Measurements from ENCODE around the gene BAG5.
"Not testable (repeated sequence)": the region's sequence is repeated elsewhere in the genome, so short reads cannot be mapped to it uniquely, and the experiment has no call there.

The BAG5 gene

GRCh38 chr14:103562429-103563225, at the start of gene BAG5, which contains the start of gene COA8:
TSS of gene BAG5 (minus strand) at chr14:103562657. CDS start at chr14:103561164, 1,493 bp downstream.
TSS of gene COA8 (plus strand) at chr14:103562960. CDS start at chr14:103563002, 42 bp downstream.
- Histone ChIP-seq H3K27me3 (ENCODE audit: insufficient read depth, low read length) (no peaks in the 10 kb centered on the region), H3K36me3 (ENCODE audit: insufficient read depth, low read depth, low read length) (peaks cover 26% of the 10 kb centered on the region), H3K9ac (ENCODE audit: low read depth, low read length) (peak within 1 kb of the TSS; percentile 71), H3K4me1 (ENCODE audit: insufficient read depth, low read length) (0 out of 2 replicates have a peak, but pooled peaks cover 3% of the 10 kb centered on the region), H3K27ac (ENCODE audit: low read length) (peak within 1 kb of the TSS; percentile 62), H3K4me3 (ENCODE audit: low read length) (peak within 1 kb of the TSS; percentile 84), H3K9me3 (ENCODE audit: insufficient read depth, low read depth, low read length) (no peaks in the 10 kb centered on the region)

- Histone ChIP-seq H3K9ac (ENCODE audit: low read depth, low read length) (no peak overlapping the region), H3K27ac (ENCODE audit: low read length) (no peak overlapping the region), H3K9me3 (ENCODE audit: insufficient read depth, low read depth, low read length) (peaks cover 12% of the 10 kb centered on the region), H3K4me1 (ENCODE audit: insufficient read depth, low read length) (no peaks in the 10 kb centered on the region), H3K36me3 (ENCODE audit: insufficient read depth, low read depth, low read length) (no peaks in the 10 kb centered on the region), H3K4me3 (ENCODE audit: low read length) (no peak overlapping the region), H3K27me3 (ENCODE audit: insufficient read depth, low read length) (peaks cover 22% of the 10 kb centered on the region)
These were observed 48.8 kb upstream of the BAG5 start for GRCh38 chr14:103611215-103611614.

- H3K27ac ChIP-seq (ENCODE audit: low read length); H3K36me3 ChIP-seq (ENCODE audit: insufficient read depth, low read depth, low read length); H3K4me3 ChIP-seq (ENCODE audit: low read length); H3K9ac ChIP-seq (ENCODE audit: low read depth, low read length); H3K4me1 ChIP-seq (ENCODE audit: insufficient read depth, low read length): not testable (repeated sequence)
- H3K27me3 ChIP-seq (ENCODE audit: insufficient read depth, low read length): peaks cover 22% of the 10 kb centered on the region
- peaks cover 12% of the 10 kb centered on the region for H3K9me3 ChIP-seq (ENCODE audit: insufficient read depth, low read depth, low read length)
These were observed 46.6 kb upstream of the BAG5 start for GRCh38 chr14:103609081-103609480.

- Histone ChIP-seq H3K27ac (ENCODE audit: low read length) (no peak overlapping the region), H3K9me3 (ENCODE audit: insufficient read depth, low read depth, low read length) (peaks cover 12% of the 10 kb centered on the region), H3K36me3 (ENCODE audit: insufficient read depth, low read depth, low read length) (no peaks in the 10 kb centered on the region), H3K4me1 (ENCODE audit: insufficient read depth, low read length) (no peaks in the 10 kb centered on the region), H3K4me3 (ENCODE audit: low read length) (no peak overlapping the region), H3K9ac (ENCODE audit: low read depth, low read length) (no peak overlapping the region), H3K27me3 (ENCODE audit: insufficient read depth, low read length) (peaks cover 22% of the 10 kb centered on the region)
These were observed 45.4 kb upstream of the BAG5 start for GRCh38 chr14:103607822-103608221.

- Histone ChIP-seq H3K36me3 (ENCODE audit: insufficient read depth, low read depth, low read length) (no peaks in the 10 kb centered on the region), H3K9me3 (ENCODE audit: insufficient read depth, low read depth, low read length) (peaks cover 12% of the 10 kb centered on the region), H3K9ac (ENCODE audit: low read depth, low read length) (no peak overlapping the region), H3K4me3 (ENCODE audit: low read length) (peak overlapping the region; percentile 23; the same call in 1 of the 2 replicates), H3K27ac (ENCODE audit: low read length) (no peak overlapping the region), H3K27me3 (ENCODE audit: insufficient read depth, low read length) (peaks cover 22% of the 10 kb centered on the region), H3K4me1 (ENCODE audit: insufficient read depth, low read length) (no peaks in the 10 kb centered on the region)
These were observed 44.7 kb upstream of the BAG5 start for GRCh38 chr14:103606963-103607668.

GRCh38 chr14:103604620-103605019, 42.2 kb upstream of the BAG5 start:
- Histone ChIP-seq H3K9me3 (ENCODE audit: insufficient read depth, low read depth, low read length) (no peaks in the 10 kb centered on the region; the same call in 1 of the 2 replicates), H3K27ac (ENCODE audit: low read length) (no peak overlapping the region), H3K9ac (ENCODE audit: low read depth, low read length) (no peak overlapping the region), H3K4me1 (ENCODE audit: insufficient read depth, low read length) (no peaks in the 10 kb centered on the region), H3K4me3 (ENCODE audit: low read length) (no peak overlapping the region), H3K27me3 (ENCODE audit: insufficient read depth, low read length) (peaks cover 22% of the 10 kb centered on the region), H3K36me3 (ENCODE audit: insufficient read depth, low read depth, low read length) (no peaks in the 10 kb centered on the region)

GRCh38 chr14:103600503-103600902, 38.0 kb upstream of the BAG5 start:
- Histone ChIP-seq H3K4me3 (ENCODE audit: low read length) (no peak overlapping the region), H3K4me1 (ENCODE audit: insufficient read depth, low read length) (no peaks in the 10 kb centered on the region), H3K27me3 (ENCODE audit: insufficient read depth, low read length) (no peaks in the 10 kb centered on the region), H3K27ac (ENCODE audit: low read length) (no peak overlapping the region), H3K9ac (ENCODE audit: low read depth, low read length) (no peak overlapping the region), H3K36me3 (ENCODE audit: insufficient read depth, low read depth, low read length) (no peaks in the 10 kb centered on the region), H3K9me3 (ENCODE audit: insufficient read depth, low read depth, low read length) (no peaks in the 10 kb centered on the region)

- Histone ChIP-seq H3K9ac (ENCODE audit: low read depth, low read length) (no peak overlapping the region), H3K4me3 (ENCODE audit: low read length) (no peak overlapping the region), H3K27me3 (ENCODE audit: insufficient read depth, low read length) (no peaks in the 10 kb centered on the region), H3K36me3 (ENCODE audit: insufficient read depth, low read depth, low read length) (no peaks in the 10 kb centered on the region), H3K4me1 (ENCODE audit: insufficient read depth, low read length) (peaks cover 2% of the 10 kb centered on the region; the same call in 1 of the 2 replicates), H3K9me3 (ENCODE audit: insufficient read depth, low read depth, low read length) (no peaks in the 10 kb centered on the region), H3K27ac (ENCODE audit: low read length) (no peak overlapping the region)
These were observed 35.3 kb upstream of the BAG5 start for GRCh38 chr14:103597623-103598377.

GRCh38 chr14:103594265-103594664, 31.8 kb upstream of the BAG5 start:
- no peaks in the 10 kb centered on the region for H3K9me3 ChIP-seq (ENCODE audit: insufficient read depth, low read depth, low read length)
- peaks cover 2% of the 10 kb centered on the region; the same call in 1 of the 2 replicates for H3K4me1 ChIP-seq (ENCODE audit: insufficient read depth, low read length)
- H3K36me3 ChIP-seq (ENCODE audit: insufficient read depth, low read depth, low read length): no peaks in the 10 kb centered on the region
- H3K27me3 ChIP-seq (ENCODE audit: insufficient read depth, low read length): no peaks in the 10 kb centered on the region
- peak overlapping the region; percentile 19; the same call in 1 of the 2 replicates for H3K9ac ChIP-seq (ENCODE audit: low read depth, low read length)
- H3K27ac ChIP-seq (ENCODE audit: low read length): no peak overlapping the region
- no peak overlapping the region for H3K4me3 ChIP-seq (ENCODE audit: low read length)

GRCh38 chr14:103593577-103593976, 31.1 kb upstream of the BAG5 start:
- Histone ChIP-seq H3K9me3 (ENCODE audit: insufficient read depth, low read depth, low read length) (no peaks in the 10 kb centered on the region), H3K9ac (ENCODE audit: low read depth, low read length) (no peak overlapping the region), H3K36me3 (ENCODE audit: insufficient read depth, low read depth, low read length) (no peaks in the 10 kb centered on the region), H3K27me3 (ENCODE audit: insufficient read depth, low read length) (no peaks in the 10 kb centered on the region), H3K4me3 (ENCODE audit: low read length) (no peak overlapping the region), H3K4me1 (ENCODE audit: insufficient read depth, low read length) (peaks cover 2% of the 10 kb centered on the region; the same call in 1 of the 2 replicates), H3K27ac (ENCODE audit: low read length) (no peak overlapping the region)

- Histone ChIP-seq H3K27ac (ENCODE audit: low read length) (no peak overlapping the region), H3K27me3 (ENCODE audit: insufficient read depth, low read length) (no peaks in the 10 kb centered on the region), H3K4me1 (ENCODE audit: insufficient read depth, low read length) (no peaks in the 10 kb centered on the region), H3K9ac (ENCODE audit: low read depth, low read length) (no peak overlapping the region), H3K9me3 (ENCODE audit: insufficient read depth, low read depth, low read length) (no peaks in the 10 kb centered on the region), H3K36me3 (ENCODE audit: insufficient read depth, low read depth, low read length) (no peaks in the 10 kb centered on the region), H3K4me3 (ENCODE audit: low read length) (no peak overlapping the region)
These were observed 22.0 kb upstream of the BAG5 start for GRCh38 chr14:103584326-103584915.
